IMR-90 (cell line): ENCODE data around the gene GPC6. TPM values are rescaled to one million over a fixed set of nuclear protein-coding genes. Genes with fewer than 3 reads are reported as not detected.

Experiments
- ATAC-seq: fragments of 200-7000 bp; cut with Tn5 transposase; 2 replicates; pipeline ENCODE4 v1.9.1; 2020; ENCODE audit warnings: low read depth, mild to moderate bottlenecking, moderate library complexity
- BruUV-seq: library from RNA; stranded (reverse); fragments of 400-500 nt; replicated peaks from 2 replicates; lab custom pipeline; 2021; lab: Mats Ljungman, UMichigan
- CTCF ChIA-PET: fragments of 300-600 bp; formaldehyde crosslinking; extraction: SDS; loops from one replicate; lab custom pipeline; 2021; ENCODE audit warnings: antibody characterized with exemption; lab: Yijun Ruan, JAX
- POLR2A ChIA-PET: fragments of 300-600 bp; sonication (Branson Sonifier 250); formaldehyde crosslinking; loops from one replicate; lab custom pipeline; 2022; ENCODE audit warnings: antibody characterized with exemption; ENCODE audit not compliant: unreplicated experiment; lab: Charles Lee
- DNase-seq: peaks from one replicate; pipeline ENCODE4 v3.0.0; 2013
- H2AFZ ChIP-seq: replicated peaks from 2 replicates; pipeline ENCODE3; 2013; ENCODE audit warnings: low read length, mild to moderate bottlenecking; ENCODE audit not compliant: poor library complexity
- H2AK5ac ChIP-seq: 2 replicates; pipeline ENCODE4 v1.6.1; 2013; ENCODE audit warnings: low read depth, low read length, inconsistent platforms
- H2AK9ac ChIP-seq: replicated peaks from 2 replicates; pipeline ENCODE3; 2013; ENCODE audit warnings: mild to moderate bottlenecking, low read depth, low read length, moderate library complexity; ENCODE audit not compliant: poor library complexity
- H2BK120ac ChIP-seq: 2 replicates; pipeline ENCODE4 v1.6.1; 2013; ENCODE audit warnings: low read depth, low read length, inconsistent platforms
- H2BK15ac ChIP-seq: 3 replicates; pipeline ENCODE4 v1.6.1; 2013; ENCODE audit warnings: low read depth, low read length, inconsistent platforms
- H2BK20ac ChIP-seq: 2 replicates; pipeline ENCODE4 v1.6.1; 2013; ENCODE audit warnings: low read depth, mild to moderate bottlenecking, inconsistent platforms, low read length, moderate library complexity
- H2BK5ac ChIP-seq: 2 replicates; pipeline ENCODE4 v1.6.1; 2013; ENCODE audit warnings: mild to moderate bottlenecking, low read depth, low read length, inconsistent platforms; ENCODE audit not compliant: poor library complexity, severe bottlenecking
- H3K14ac ChIP-seq: replicated peaks from 2 replicates; pipeline ENCODE4 v1.6.1; 2013; ENCODE audit warnings: low read depth, low read length, inconsistent platforms
- H3K18ac ChIP-seq: 2 replicates; pipeline ENCODE4 v1.6.1; 2013; ENCODE audit warnings: low read depth, low read length, control low read depth
- H3K23ac ChIP-seq: 2 replicates; pipeline ENCODE4 v1.6.1; 2013; ENCODE audit warnings: low read depth, low read length, inconsistent platforms
- H3K27ac ChIP-seq: 2 replicates; pipeline ENCODE4 v1.5.1; 2013; ENCODE audit warnings: mild to moderate bottlenecking, control low read depth, low read length; ENCODE audit not compliant: insufficient read depth
- H3K27me3 ChIP-seq: 2 replicates; pipeline ENCODE4 v1.6.1; 2013; ENCODE audit warnings: low read length; ENCODE audit not compliant: control insufficient read depth, insufficient read depth
- H3K36me3 ChIP-seq: 2 replicates; pipeline ENCODE4 v1.6.1; 2013; ENCODE audit warnings: low read length, mixed read lengths; ENCODE audit not compliant: control insufficient read depth, insufficient read depth
- H3K4ac ChIP-seq: 2 replicates; pipeline ENCODE4 v1.6.1; 2013; ENCODE audit warnings: low read depth, low read length, inconsistent platforms
- H3K4me1 ChIP-seq: 2 replicates; pipeline ENCODE4 v1.6.1; 2013; ENCODE audit warnings: low read length, mixed read lengths; ENCODE audit not compliant: control insufficient read depth, insufficient read depth
- H3K4me2 ChIP-seq: 2 replicates; pipeline ENCODE4 v1.6.1; 2013; ENCODE audit warnings: low read depth, mild to moderate bottlenecking, control low read depth, low read length, moderate library complexity
- H3K4me3 ChIP-seq: 2 replicates; pipeline ENCODE4 v1.5.1; 2013; ENCODE audit warnings: low read depth, mild to moderate bottlenecking, control low read depth, low read length, moderate library complexity; ENCODE audit not compliant: insufficient read depth
- H3K56ac ChIP-seq: 2 replicates; pipeline ENCODE4 v1.6.1; 2013; ENCODE audit warnings: low read length, inconsistent platforms; ENCODE audit not compliant: insufficient read depth; ENCODE audit errors: extremely low read depth
- H3K79me1 ChIP-seq, 2 experiments: 2 replicates each; pipeline ENCODE4 v1.6.1; 2013; ENCODE audit warnings: low read length in 2 of 2, inconsistent platforms in 1 of 2, low read depth in 1 of 2
- H3K9ac ChIP-seq: 2 replicates; pipeline ENCODE4 v1.6.1; 2013; ENCODE audit warnings: low read depth, low read length, control low read depth
- H3K9me1 ChIP-seq: 2 replicates; pipeline ENCODE4 v1.6.1; 2013; ENCODE audit warnings: low read length, inconsistent platforms; ENCODE audit not compliant: insufficient read depth
- H3K9me3 ChIP-seq: 2 replicates; pipeline ENCODE4 v1.6.1; 2013; ENCODE audit warnings: low read length; ENCODE audit not compliant: control insufficient read depth, insufficient read depth
- H4K20me1 ChIP-seq: 2 replicates; pipeline ENCODE4 v1.6.1; 2013; ENCODE audit warnings: low read length, inconsistent platforms; ENCODE audit not compliant: insufficient read depth
- H4K5ac ChIP-seq: 2 replicates; pipeline ENCODE4 v1.6.1; 2013; ENCODE audit warnings: mild to moderate bottlenecking, low read depth, low read length, control low read depth
- H4K8ac ChIP-seq, 2 experiments: 2 replicates each; pipeline ENCODE4 v1.6.1; 2013; ENCODE audit warnings: low read depth in 2 of 2, low read length in 2 of 2, control low read depth in 1 of 2, inconsistent platforms in 1 of 2
- H4K91ac ChIP-seq: 2 replicates; pipeline ENCODE4 v1.6.1; 2013; ENCODE audit warnings: low read depth, low read length, inconsistent platforms; ENCODE audit not compliant: insufficient read depth
- BHLHE40 ChIP-seq: fragments of 150-350 bp; IDR thresholded peaks from 2 replicates; pipeline ENCODE4 v1.6.1; 2016; ENCODE audit warnings: mild to moderate bottlenecking, low read depth, low read length
- POLR2A ChIP-seq: IDR thresholded peaks from 2 replicates; pipeline ENCODE4 v1.6.1; 2012; ENCODE audit warnings: mild to moderate bottlenecking, low read depth, low read length
- WGBS, 2 experiments: methylation state at CpG; one replicate each; pipeline versions ENCODE4 v1.1.5 to v1.1.7; 2013; ENCODE audit warnings: missing lambda C conversion rate in 2 of 2; ENCODE audit not compliant: insufficient read length in 1 of 2; ENCODE audit errors: extremely low coverage in 2 of 2; 5-methylcytosine and 5-hydroxymethylcytosine counted together
- dilution Hi-C: fragments of 300-500 bp; cut with HindIII; formaldehyde crosslinking; loops from one replicate; pipeline ENCODE4 v1.14.3; 2018; ENCODE audit warnings: low sequenced_read_pairs; ENCODE audit not compliant: unreplicated experiment
- in situ Hi-C: fragments of 300-500 bp; cut with MboI; formaldehyde crosslinking; loops from 3 replicates; pipeline ENCODE4 v1.14.3; 2019; ENCODE audit warnings: low sequenced_read_pairs, inconsistent platforms, mixed read lengths
- intact Hi-C: fragments of 100-400 bp; cut with micrococcal nuclease; formaldehyde crosslinking; loops from 2 replicates; pipeline ENCODE4 v1.10.0; 2022
- polyA plus RNA-seq, 3 experiments: library from polyadenylated mRNA; depleted of rRNA; stranded (reverse); fragments of >200 nt; gene quantifications; 2 replicates each; pipeline ENCODE4 v1.2.3, GENCODE V29; 2012; ENCODE audit warnings: low replicate concordance in 1 of 3
- total RNA-seq: library from RNA; depleted of rRNA; stranded (reverse); fragments of >200 nt; gene quantifications from 2 replicates; pipeline ENCODE4 v1.2.3, GENCODE V29; 2012

The GPC6 gene
- total and polyA plus RNA-seq, 2 of the 4 experiments (the other 2 are of a cell fraction) = 14.9 to 39.4 TPM

DNA sequence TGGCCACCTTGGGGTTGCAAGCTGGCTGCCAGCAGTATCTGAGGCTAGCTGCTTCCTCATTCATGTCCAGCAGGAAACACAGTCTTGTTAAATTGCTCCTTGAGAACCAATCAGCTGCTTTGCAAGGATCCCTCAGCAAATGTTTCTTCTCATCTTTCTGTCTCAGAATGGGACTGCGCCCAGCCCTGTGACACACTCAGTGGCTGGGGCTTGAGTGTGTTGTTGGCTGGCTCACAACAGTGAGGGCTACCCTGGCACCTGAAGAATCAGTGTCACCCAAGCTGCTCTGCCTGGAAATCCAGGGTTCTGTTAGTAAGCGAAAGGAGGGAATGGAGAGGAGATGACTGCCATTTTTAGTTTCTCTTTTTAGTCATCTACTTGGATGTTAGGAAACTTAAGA is 935.7 kb downstream of the GPC6 start:
- no peaks in the 10 kb centered on the region for H3K4me1 ChIP-seq
- no peak overlapping the region for H2BK120ac ChIP-seq
- H3K23ac ChIP-seq = no peak overlapping the region
- no peak overlapping the region for H2BK15ac ChIP-seq
- H3K18ac ChIP-seq = no peak overlapping the region
- H4K20me1 ChIP-seq = no peaks in the 10 kb centered on the region
- no peak overlapping the region for H3K4me2 ChIP-seq
- no peak overlapping the region for H4K5ac ChIP-seq
- no peak overlapping the region for H3K56ac ChIP-seq
- no peak overlapping the region; the same call in 1 of the 2 replicates for H3K14ac ChIP-seq
- no peaks in the 10 kb centered on the region for H3K79me1 ChIP-seq
- ATAC-seq (no peak), DNase-seq (no peak)
- TF ChIP-seq BHLHE40 = no peak
- TF ChIP-seq POLR2A = no peak
- BruUV-seq = no TSS peak
- no CpG with 5 or more reads among the region's 2 CpGs for WGBS, 2 experiments
- no peak overlapping the region for H2AK5ac ChIP-seq
- no peak overlapping the region for H2AK9ac ChIP-seq
- no peak overlapping the region for H4K8ac ChIP-seq
- no peaks in the 10 kb centered on the region for H3K9me1 ChIP-seq
- peak overlapping the region; percentile 57 for H2AFZ ChIP-seq
- CTCF ChIA-PET = interaction anchor here (1.4 kb wide), 1 partner anchor 11 kb away, joined by 3 read pairs; no protein-coding TSS in a partner anchor
- H3K9ac ChIP-seq = no peak overlapping the region
- no peak overlapping the region for H3K4me3 ChIP-seq
- no peak overlapping the region for H4K91ac ChIP-seq
- H3K4ac ChIP-seq = no peak overlapping the region
- H3K36me3 ChIP-seq = no peaks in the 10 kb centered on the region
- H3K27me3 ChIP-seq = no peaks in the 10 kb centered on the region
- POLR2A ChIA-PET = no interaction called here
- no peak overlapping the region for H3K27ac ChIP-seq
- H2BK20ac ChIP-seq = no peak overlapping the region
- in situ Hi-C loops = no loop called here
- H2BK5ac ChIP-seq = no peak overlapping the region
- dilution Hi-C loops = no loop called here
- no peaks in the 10 kb centered on the region for H3K9me3 ChIP-seq
- intact Hi-C loops = no loop called here
